Measurements from ENCODE around the gene TTLL11. TPM values are rescaled to one million over a fixed set of nuclear protein-coding genes. Genes with fewer than 3 reads are reported as not detected.

The TTLL11 gene
- total and polyA plus RNA-seq, 4 donors, result 12.3 to 21.1 (median 19.1) TPM

DNA sequence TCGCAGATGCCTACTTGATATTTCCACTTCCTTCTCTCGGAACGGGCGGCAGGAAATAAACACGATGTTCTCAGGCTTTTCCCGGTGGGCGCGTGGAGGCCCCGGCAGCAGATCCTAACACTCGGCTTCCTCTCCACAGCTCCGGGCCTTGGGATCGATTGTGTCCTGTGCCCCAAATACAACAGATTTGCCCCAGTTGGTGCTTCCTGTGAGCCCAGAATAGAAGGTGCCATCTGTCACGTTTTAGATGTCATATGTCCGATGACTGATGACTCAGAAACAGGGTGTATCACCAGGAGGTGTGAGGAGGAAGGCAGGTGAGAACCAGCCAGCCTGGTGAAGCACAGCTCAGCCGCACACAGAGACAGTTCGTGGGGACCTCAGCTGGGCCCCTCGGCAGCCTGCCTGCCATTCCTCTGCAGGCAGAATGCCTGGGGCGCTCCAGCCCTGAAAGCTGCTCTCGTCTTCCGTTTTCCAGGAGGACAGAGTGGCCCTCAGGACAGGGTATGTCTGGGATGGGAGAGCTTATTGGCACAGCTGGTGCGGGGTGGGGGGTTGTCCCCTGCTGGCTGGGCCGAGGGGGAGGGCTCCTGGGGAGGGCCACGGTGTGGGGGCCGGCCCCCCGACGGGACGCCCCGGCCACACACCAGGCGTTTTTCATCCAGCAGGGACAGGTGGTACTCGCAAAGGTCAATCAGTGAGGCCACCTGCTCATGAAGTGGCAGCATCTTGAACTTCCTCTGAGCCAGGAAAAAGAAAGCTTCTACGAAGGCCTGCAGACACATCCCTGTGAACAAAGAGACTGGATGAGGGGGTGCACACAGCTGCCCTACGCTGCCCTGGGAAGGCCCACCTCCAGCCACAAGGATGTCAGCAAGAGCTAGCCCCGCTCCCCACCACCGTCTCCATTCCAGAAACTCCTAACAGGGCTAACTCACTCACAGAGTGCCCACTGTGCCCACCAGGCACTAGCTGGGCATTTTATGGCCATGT lies 270.7 kb downstream of the TTLL11 start:
- peaks cover 9% of the 10 kb centered on the region for H3K36me3 ChIP-seq (ENCODE audit: control insufficient read depth, insufficient read depth, low read length)
- H3K4me1 ChIP-seq (ENCODE audit: control insufficient read depth, insufficient read depth, low read length), result peaks cover 43% of the 10 kb centered on the region
- no peak overlapping the region for H3K4me3 ChIP-seq (ENCODE audit: low read depth, low read length)
- no peak overlapping the region for H3K27ac ChIP-seq (ENCODE audit: low read depth, low read length)
- WGBS (ENCODE audit: insufficient coverage), result 65% methylated on average over 30 of the region's 34 CpGs
- no peaks in the 10 kb centered on the region for H3K9me3 ChIP-seq (ENCODE audit: control insufficient read depth, insufficient read depth, low read length)
- no peak for DNase-seq (ENCODE audit: low read depth in 4 of 6, low spot score in 6 of 6)
- H3K27me3 ChIP-seq (ENCODE audit: control insufficient read depth, insufficient read depth, low read length), result no peaks in the 10 kb centered on the region

DNA sequence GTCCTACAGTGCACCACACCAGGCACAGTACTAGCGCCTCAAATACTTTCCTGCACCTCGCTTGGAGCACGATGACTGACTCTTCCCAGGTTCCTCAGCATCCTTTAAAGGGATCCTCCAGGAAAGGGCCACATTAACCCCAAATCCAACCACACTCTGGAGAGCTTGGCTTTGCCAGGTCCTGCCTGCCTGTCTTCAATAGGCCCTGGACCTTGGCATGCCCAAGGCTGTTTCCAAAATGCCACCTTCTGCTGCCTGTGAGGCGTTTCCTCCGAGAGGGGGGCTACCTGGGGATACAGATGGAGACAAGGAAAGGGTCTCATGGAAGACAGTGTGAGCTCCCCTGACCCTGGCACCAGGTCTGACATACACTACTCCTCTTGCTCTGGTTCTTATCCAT lies 271.8 kb downstream of the TTLL11 start:
- Histone ChIP-seq H3K27ac (ENCODE audit: low read depth, low read length) (no peak overlapping the region), H3K27me3 (ENCODE audit: control insufficient read depth, insufficient read depth, low read length) (no peaks in the 10 kb centered on the region), H3K4me3 (ENCODE audit: low read depth, low read length) (no peak overlapping the region), H3K36me3 (ENCODE audit: control insufficient read depth, insufficient read depth, low read length) (peaks cover 9% of the 10 kb centered on the region), H3K4me1 (ENCODE audit: control insufficient read depth, insufficient read depth, low read length) (peaks cover 43% of the 10 kb centered on the region), H3K9me3 (ENCODE audit: control insufficient read depth, insufficient read depth, low read length) (no peaks in the 10 kb centered on the region)
- 95% methylated on average over 5 of the region's 5 CpGs for WGBS (ENCODE audit: insufficient coverage)
- DNase-seq (ENCODE audit: low read depth in 4 of 6, low spot score in 6 of 6), result no peak

DNA sequence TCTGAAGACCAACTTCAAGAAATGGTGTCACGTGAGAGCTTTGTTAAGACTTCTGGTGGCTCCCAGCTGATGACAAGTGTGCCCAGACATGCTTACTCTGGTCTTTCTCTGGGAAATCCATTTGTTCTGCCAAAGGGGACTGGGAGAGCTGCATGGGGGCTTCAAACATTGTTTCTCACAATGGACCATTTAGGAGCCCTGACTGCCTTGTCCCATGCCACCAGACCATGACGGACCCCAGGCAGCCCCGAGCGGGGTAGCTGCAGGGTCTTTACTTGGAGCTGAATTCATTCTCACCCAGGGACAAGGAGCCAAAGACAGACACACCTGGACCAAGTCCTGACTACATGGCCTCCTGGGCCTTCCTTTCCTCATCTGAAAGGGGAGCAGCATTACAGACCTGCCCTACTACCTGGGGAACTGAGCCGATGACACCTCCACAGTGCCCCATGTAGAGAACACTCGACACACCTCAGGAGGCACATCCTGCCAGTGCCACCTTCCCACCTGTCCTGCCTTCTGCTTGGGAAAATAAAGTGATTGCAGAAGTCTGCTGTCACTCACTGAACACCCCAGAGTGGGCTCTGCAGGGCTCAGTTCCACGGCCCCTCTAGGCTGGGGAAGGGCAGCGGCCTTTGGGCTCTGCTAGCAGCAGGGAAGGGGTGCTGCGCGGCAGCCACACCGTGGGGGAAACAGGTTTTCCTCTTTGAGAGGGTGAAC lies 272.7 kb downstream of the TTLL11 start:
- Histone ChIP-seq H3K4me3 (ENCODE audit: low read depth, low read length) (no peak overlapping the region), H3K27me3 (ENCODE audit: control insufficient read depth, insufficient read depth, low read length) (no peaks in the 10 kb centered on the region), H3K36me3 (ENCODE audit: control insufficient read depth, insufficient read depth, low read length) (peaks cover 9% of the 10 kb centered on the region), H3K27ac (ENCODE audit: low read depth, low read length) (no peak overlapping the region), H3K4me1 (ENCODE audit: control insufficient read depth, insufficient read depth, low read length) (peaks cover 51% of the 10 kb centered on the region), H3K9me3 (ENCODE audit: control insufficient read depth, insufficient read depth, low read length) (no peaks in the 10 kb centered on the region)
- no peak for DNase-seq (ENCODE audit: low read depth in 4 of 6, low spot score in 6 of 6)
- 81% methylated on average over 11 of the region's 11 CpGs for WGBS (ENCODE audit: insufficient coverage)

DNA sequence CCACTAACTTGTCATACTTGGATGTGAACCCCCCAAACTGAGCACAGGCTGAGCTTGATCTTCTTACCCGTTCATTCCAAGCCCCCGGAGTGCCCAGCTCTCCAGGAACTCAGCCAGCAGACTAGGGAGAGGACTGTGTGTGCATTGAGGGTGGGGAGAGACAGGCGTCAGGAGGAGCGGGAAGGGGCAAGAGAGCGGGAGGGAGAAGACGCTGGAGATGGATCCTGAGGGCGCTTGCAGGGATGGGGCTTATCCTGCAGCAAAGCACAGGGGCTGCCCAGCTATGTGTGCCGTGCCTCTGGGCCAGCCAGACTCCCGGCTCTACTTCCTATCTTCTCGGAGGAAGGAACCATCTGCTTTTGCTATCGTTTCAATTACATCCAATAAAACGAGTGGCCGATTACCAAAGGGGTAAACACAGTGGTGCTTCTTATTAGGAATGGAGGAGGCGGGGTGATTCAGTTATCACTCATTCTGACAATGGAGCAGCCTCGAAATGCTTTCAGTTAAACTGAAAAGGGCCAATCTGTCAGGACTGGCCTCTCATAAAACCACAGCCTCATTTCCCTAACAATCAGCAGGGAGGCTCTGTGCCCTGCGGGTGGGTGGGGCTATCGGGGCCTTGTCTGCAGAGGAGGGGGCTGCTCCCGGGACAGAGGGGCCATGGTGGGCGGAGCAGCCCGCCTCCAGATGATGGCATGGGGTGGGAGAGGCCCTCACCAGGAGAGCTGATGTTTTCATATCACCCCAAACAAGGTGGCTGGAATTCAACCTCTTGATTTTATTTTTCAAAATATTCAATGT lies 273.5 kb downstream of the TTLL11 start:
- Histone ChIP-seq H3K4me3 (ENCODE audit: low read depth, low read length) (peak overlapping the region; percentile 9), H3K4me1 (ENCODE audit: control insufficient read depth, insufficient read depth, low read length) (peaks cover 58% of the 10 kb centered on the region), H3K27me3 (ENCODE audit: control insufficient read depth, insufficient read depth, low read length) (no peaks in the 10 kb centered on the region), H3K36me3 (ENCODE audit: control insufficient read depth, insufficient read depth, low read length) (peaks cover 9% of the 10 kb centered on the region), H3K9me3 (ENCODE audit: control insufficient read depth, insufficient read depth, low read length) (no peaks in the 10 kb centered on the region), H3K27ac (ENCODE audit: low read depth, low read length) (peak overlapping the region; percentile 17)
- WGBS (ENCODE audit: insufficient coverage), result 25% methylated on average over 5 of the region's 20 CpGs
- DNase-seq (ENCODE audit: low read depth in 4 of 6, low spot score in 6 of 6), result peak in 3 of 6 donors; percentile 47 to 91 (median 76)

DNA sequence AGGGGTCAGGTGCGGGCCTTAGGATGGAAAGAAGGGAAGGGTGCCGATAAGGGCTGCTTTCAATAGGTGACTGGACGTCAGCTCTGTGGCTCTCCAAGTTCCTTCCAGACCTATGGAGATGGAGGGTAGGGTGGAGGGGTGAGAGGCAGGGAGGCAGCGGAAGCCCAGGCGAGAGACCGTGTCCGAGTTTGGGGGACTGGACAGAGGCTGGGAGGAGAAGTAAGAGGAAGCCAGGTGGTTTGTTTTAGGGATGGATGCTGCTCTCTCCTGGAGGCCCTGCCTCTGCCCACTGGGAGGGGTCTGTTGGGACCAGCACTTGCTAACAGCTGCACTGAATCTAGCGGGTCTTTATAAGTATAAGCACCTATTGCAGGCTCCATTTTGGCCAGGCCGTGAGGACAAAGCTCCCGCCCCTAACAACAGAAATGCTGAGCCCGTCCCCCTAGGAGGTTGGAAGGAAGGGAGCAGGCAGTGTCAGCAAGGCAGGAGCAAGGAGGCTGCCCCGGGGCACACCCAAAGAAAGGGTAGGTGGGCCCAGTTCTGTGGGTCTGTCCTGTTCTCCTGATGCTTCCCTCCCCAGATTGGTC lies 274.2 kb downstream of the TTLL11 start:
- H3K9me3 ChIP-seq (ENCODE audit: control insufficient read depth, insufficient read depth, low read length), result no peaks in the 10 kb centered on the region
- H3K36me3 ChIP-seq (ENCODE audit: control insufficient read depth, insufficient read depth, low read length), result peaks cover 9% of the 10 kb centered on the region
- DNase-seq (ENCODE audit: low read depth in 4 of 6, low spot score in 6 of 6), result no peak
- no peak overlapping the region for H3K4me3 ChIP-seq (ENCODE audit: low read depth, low read length)
- WGBS (ENCODE audit: insufficient coverage), result 82% methylated on average over 10 of the region's 12 CpGs
- H3K27me3 ChIP-seq (ENCODE audit: control insufficient read depth, insufficient read depth, low read length), result no peaks in the 10 kb centered on the region
- H3K4me1 ChIP-seq (ENCODE audit: control insufficient read depth, insufficient read depth, low read length), result peaks cover 64% of the 10 kb centered on the region
- peak overlapping the region; percentile 17 for H3K27ac ChIP-seq (ENCODE audit: low read depth, low read length)

DNA sequence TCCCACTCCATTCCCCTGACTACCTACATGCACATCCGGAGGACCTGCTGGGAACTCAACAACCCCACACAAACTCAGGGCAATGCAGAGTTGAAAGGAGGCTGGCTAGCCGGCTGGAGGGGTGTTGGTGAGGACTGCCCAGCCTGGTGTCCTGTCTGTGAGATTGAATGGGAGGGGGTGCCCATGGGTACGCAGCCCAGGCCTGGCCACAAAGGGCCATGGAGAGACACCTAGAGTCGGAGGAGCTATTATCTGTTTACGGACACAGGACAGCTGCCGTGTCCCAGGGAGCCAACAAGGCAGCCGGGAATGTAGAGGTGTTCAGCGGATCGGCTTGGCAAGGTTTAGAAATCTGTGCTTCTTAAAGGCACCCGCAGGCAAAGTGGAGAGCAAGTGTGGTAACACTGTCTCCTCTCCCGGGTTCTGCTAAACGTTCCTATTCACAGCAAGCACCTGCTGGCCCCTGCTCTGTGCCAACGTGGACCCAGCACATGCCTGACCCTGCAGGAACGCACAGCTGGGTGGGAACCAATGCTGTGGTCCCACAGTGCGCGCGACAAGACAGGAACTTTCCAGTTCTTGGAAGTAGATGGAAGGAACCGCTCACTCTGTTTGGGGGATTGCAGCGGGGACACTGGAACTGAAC lies 275.0 kb downstream of the TTLL11 start:
- peaks cover 64% of the 10 kb centered on the region for H3K4me1 ChIP-seq (ENCODE audit: control insufficient read depth, insufficient read depth, low read length)
- no peak overlapping the region for H3K4me3 ChIP-seq (ENCODE audit: low read depth, low read length)
- H3K27me3 ChIP-seq (ENCODE audit: control insufficient read depth, insufficient read depth, low read length), result no peaks in the 10 kb centered on the region
- WGBS (ENCODE audit: insufficient coverage), result 58% methylated on average over 18 of the region's 19 CpGs
- no peak overlapping the region for H3K27ac ChIP-seq (ENCODE audit: low read depth, low read length)
- H3K36me3 ChIP-seq (ENCODE audit: control insufficient read depth, insufficient read depth, low read length), result peaks cover 9% of the 10 kb centered on the region
- H3K9me3 ChIP-seq (ENCODE audit: control insufficient read depth, insufficient read depth, low read length), result no peaks in the 10 kb centered on the region
- no peak for DNase-seq (ENCODE audit: low read depth in 4 of 6, low spot score in 6 of 6)

DNA sequence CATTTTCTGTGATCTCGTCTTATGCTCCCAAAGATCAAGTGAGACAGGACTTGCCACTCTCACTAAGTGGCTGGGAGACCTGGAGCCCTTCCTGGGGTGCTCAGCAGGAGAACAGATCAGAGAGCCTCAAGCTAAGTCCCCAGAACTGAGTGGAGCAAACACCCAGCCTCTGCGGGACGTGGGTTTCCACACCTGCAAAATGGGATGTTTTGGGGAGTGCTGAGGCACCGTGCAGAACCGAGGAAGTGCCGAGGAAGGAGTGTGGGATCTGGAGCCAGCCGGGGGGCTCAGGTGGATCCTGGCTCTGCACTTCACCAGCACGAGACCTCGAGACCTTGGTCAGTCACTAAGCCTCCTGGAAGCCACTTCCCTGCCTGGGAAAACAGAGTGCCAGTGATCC lies 275.6 kb downstream of the TTLL11 start:
- Histone ChIP-seq H3K27ac (ENCODE audit: low read depth, low read length) (no peak overlapping the region), H3K4me1 (ENCODE audit: control insufficient read depth, insufficient read depth, low read length) (peaks cover 60% of the 10 kb centered on the region), H3K36me3 (ENCODE audit: control insufficient read depth, insufficient read depth, low read length) (peaks cover 6% of the 10 kb centered on the region), H3K4me3 (ENCODE audit: low read depth, low read length) (no peak overlapping the region), H3K9me3 (ENCODE audit: control insufficient read depth, insufficient read depth, low read length) (no peaks in the 10 kb centered on the region), H3K27me3 (ENCODE audit: control insufficient read depth, insufficient read depth, low read length) (no peaks in the 10 kb centered on the region)
- no peak for DNase-seq (ENCODE audit: low read depth in 4 of 6, low spot score in 6 of 6)
- 95% methylated on average over 9 of the region's 9 CpGs for WGBS (ENCODE audit: insufficient coverage)

DNA sequence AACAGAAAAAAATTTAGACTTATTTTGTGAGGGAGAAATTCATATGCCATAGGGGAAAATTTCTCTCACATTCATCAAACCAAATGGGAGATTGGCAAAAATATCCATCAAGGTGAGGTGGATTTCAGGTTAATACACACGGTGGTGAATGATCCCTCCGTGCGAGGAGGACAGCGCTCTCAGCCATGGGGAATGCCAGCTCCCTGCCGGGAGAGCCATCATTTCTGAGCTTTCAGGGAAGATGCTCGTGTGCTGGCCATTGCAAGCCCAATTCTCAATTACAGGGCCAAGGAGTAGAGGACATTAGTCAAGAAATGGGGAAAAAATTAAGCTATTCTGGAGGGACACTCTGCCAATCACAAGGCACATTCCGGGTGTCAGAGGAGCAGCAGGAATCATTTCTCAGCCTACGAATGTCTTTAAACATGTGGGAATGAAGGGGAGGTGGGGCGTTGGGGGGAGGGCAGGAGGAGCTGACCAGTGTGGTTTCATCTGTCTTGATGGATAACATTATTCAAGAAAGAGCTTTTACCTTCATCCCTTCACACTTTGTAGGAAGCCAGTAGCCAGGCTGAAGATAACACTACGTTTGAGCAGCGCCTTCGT lies 276.2 kb downstream of the TTLL11 start:
- H3K9me3 ChIP-seq (ENCODE audit: control insufficient read depth, insufficient read depth, low read length), result no peaks in the 10 kb centered on the region
- H3K27ac ChIP-seq (ENCODE audit: low read depth, low read length), result no peak overlapping the region
- no peaks in the 10 kb centered on the region for H3K27me3 ChIP-seq (ENCODE audit: control insufficient read depth, insufficient read depth, low read length)
- peak in 1 of 6 donors; percentile 49 for DNase-seq (ENCODE audit: low read depth in 4 of 6, low spot score in 6 of 6)
- H3K4me1 ChIP-seq (ENCODE audit: control insufficient read depth, insufficient read depth, low read length), result peaks cover 55% of the 10 kb centered on the region
- peaks cover under 1% of the 10 kb centered on the region for H3K36me3 ChIP-seq (ENCODE audit: control insufficient read depth, insufficient read depth, low read length)
- no peak overlapping the region for H3K4me3 ChIP-seq (ENCODE audit: low read depth, low read length)
- WGBS (ENCODE audit: insufficient coverage), result 71% methylated on average over 9 of the region's 12 CpGs

Measured in spinal cord (tissue), 10 donors.